Measurements from ENCODE around the gene LNPK.

GRCh38 chr2:176001281-176001915 is 669 bp downstream of the LNPK start:
- TF ChIP-seq CTCF (optimal IDR thresholded peaks at IDR 0.05 in 1 of 3, IDR thresholded peaks at IDR 0.05 in 1 of 3, conservative IDR thresholded peaks at IDR 0.05 in 1 of 3; ENCODE audit: extremely low read depth in 1 of 3, insufficient read depth in 2 of 3, low read length in 3 of 3) (no peak), EZH2 (IDR thresholded peaks at IDR 0.05; ENCODE audit: low read length) (no peak)

Measured in keratinocyte (primary cell).